OCI-LY3 (cell line): ENCODE measurements around the gene IGFBP4.

Experiments
- EZH2phosphoT487 ChIP-seq: fragments of 200-600 bp; shearing (Covaris generic); IDR thresholded peaks from 2 replicates; pipeline ENCODE4 v1.6.1; 2018; ENCODE audit warnings: antibody characterized with exemption, mixed run types, low read depth
- TF ChIP-seq, protein P1 (sequence below): fragments of 200-600, 300-600 bp; sonication (generic); IDR thresholded peaks from 2 replicates; pipeline ENCODE4 v1.5.1; 2014; ENCODE audit warnings: antibody characterized with exemption, low read length, low read depth

DNA sequence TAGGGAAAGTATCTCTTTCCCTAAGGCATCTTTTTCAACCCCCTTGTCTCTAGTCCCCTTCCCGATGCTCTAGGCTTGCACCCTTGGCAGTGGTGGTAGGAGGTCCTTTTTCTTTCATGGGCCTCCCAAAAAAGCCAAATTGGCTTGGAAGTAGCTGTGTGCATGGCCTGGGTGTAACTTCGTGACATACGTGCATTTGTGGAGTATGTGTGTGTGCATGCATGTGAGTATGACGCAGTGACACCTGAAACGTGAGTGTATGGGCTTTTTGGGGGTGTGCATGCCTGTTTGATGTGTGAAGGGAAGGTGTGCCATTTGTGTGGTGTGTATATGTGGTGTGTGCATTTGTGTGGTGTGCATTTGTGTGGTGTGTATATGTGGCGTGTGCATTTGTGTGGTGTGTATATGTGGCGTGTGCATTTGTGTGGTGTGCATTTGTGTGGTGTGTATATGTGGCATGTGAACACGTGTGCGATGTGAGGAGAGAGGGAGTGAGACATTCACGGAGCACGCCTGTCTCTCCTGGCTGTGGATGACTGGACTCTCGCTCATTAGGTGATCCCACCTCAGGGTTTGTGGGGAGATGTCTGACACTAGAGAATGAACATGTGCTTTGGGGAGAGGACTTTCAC lies 15.7 kb downstream of the IGFBP4 start:
- TF ChIP-seq, protein P1, sequence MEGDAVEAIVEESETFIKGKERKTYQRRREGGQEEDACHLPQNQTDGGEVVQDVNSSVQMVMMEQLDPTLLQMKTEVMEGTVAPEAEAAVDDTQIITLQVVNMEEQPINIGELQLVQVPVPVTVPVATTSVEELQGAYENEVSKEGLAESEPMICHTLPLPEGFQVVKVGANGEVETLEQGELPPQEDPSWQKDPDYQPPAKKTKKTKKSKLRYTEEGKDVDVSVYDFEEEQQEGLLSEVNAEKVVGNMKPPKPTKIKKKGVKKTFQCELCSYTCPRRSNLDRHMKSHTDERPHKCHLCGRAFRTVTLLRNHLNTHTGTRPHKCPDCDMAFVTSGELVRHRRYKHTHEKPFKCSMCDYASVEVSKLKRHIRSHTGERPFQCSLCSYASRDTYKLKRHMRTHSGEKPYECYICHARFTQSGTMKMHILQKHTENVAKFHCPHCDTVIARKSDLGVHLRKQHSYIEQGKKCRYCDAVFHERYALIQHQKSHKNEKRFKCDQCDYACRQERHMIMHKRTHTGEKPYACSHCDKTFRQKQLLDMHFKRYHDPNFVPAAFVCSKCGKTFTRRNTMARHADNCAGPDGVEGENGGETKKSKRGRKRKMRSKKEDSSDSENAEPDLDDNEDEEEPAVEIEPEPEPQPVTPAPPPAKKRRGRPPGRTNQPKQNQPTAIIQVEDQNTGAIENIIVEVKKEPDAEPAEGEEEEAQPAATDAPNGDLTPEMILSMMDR: no peak
- no peak for TF ChIP-seq EZH2phosphoT487
